SK-N-MC (cell line): ENCODE results near the gene FAR2.
A peak's percentile ranks its signal among the peaks of the same experiment; 100 is the strongest.
"Not testable (repeated sequence)": the region's sequence is repeated elsewhere in the genome, so short reads cannot be mapped to it uniquely, and the experiment has no call there.

Source experiments
- DNase-seq: peaks from one replicate; pipeline ENCODE4 v3.0.0-alpha.2; 2011; ENCODE audit warnings: low read depth, low spot score
- H3K27ac ChIP-seq: fragments of 200-600 bp; sonication (generic); 2 replicates; pipeline ENCODE4 v1.5.1; 2016; ENCODE audit warnings: mixed run types
- H3K36me3 ChIP-seq: fragments of 200-600 bp; sonication (generic); 2 replicates; pipeline ENCODE4 v1.6.1; 2017; ENCODE audit warnings: antibody characterized with exemption, low read length, mixed read lengths; ENCODE audit not compliant: insufficient read depth
- H3K4me3 ChIP-seq: fragments of 200-600 bp; sonication (generic); 2 replicates; pipeline ENCODE4 v1.5.1; 2016
- H3K9ac ChIP-seq: fragments of 200-600 bp; sonication (generic); 2 replicates; pipeline ENCODE4 v1.8.0; 2017; ENCODE audit warnings: mixed run types, mixed read lengths; ENCODE audit not compliant: insufficient read length
- H3K9me3 ChIP-seq: fragments of 200-600 bp; sonication (generic); 2 replicates; pipeline ENCODE4 v1.6.1; 2017; ENCODE audit warnings: low read depth, mild to moderate bottlenecking, antibody characterized with exemption, low read length, moderate library complexity, mixed read lengths
- EZH2 ChIP-seq: fragments of 200-600 bp; sonication (generic); IDR thresholded peaks from one replicate; pipeline ENCODE4 v1.6.1; 2017; ENCODE audit warnings: antibody characterized with exemption
- FOXP2 ChIP-seq: optimal IDR thresholded peaks from 2 replicates; pipeline ENCODE3; 2011; ENCODE audit warnings: mild to moderate bottlenecking, moderate library complexity; ENCODE audit not compliant: insufficient read depth; ENCODE audit errors: extremely low read length, control extremely low read depth
- POLR2AphosphoS5 ChIP-seq: IDR thresholded peaks from 2 replicates; pipeline ENCODE4 v1.6.1; 2012; ENCODE audit warnings: mild to moderate bottlenecking, low read depth, low read length, borderline replicate concordance

FAR2 gene

DNA sequence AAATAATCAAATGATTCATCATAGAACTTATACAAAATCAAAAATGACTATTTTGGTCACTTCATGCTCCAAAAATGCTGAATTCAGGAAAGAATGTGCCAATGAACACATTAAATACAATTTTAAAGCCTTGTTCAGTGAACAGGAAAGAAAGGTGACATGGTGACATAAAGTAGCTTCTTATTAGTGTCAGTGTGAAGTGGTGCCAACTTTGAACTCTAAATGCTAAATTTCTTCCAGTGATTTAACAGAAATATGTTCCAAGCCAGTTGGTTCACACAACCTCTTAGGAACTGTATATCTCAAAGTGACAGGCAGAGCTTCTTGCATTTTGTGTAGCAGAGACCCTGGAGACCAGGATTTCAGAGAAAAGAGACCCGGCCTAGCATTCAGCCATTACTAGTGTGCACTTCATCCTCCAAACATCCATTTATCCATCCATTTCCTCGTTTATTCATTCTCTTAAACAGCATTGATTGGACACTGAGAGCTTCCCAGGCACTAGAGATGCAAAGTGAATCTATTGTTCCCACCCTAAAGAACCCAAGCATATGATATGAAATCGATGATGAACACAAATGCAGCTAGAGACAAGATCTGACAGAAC is 95.2 kb downstream of the FAR2 start:
- Histone ChIP-seq H3K9me3 (no peaks in the 10 kb centered on the region), H3K4me3 (no peak overlapping the region), H3K36me3 (no peaks in the 10 kb centered on the region), H3K9ac (no peak overlapping the region), H3K27ac (no peak overlapping the region)
- no peak for DNase-seq
- TF ChIP-seq POLR2AphosphoS5 (no peak), FOXP2 (no peak), EZH2 (no peak)

DNA sequence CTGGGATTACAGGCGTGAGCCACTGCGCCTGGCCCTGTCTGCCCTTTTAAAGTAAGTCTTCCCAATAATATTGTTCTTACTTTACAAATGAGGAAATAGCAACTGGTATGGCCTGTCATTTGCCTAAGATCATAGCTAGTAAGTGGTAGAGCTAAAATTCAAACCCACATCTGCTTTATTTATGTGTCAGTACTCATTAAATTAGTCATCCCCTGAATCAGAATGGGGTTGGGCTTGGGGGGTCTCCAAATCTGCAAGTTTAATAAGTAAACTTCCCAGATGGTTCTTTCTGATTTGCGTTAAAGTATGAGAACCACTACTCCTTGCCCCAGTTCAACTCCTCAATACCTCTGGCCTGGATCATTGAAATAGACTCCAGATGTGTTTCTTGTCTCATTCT is 96.2 kb downstream of the FAR2 start:
- Histone ChIP-seq H3K4me3 (no peak overlapping the region), H3K9ac (no peak overlapping the region), H3K9me3 (no peaks in the 10 kb centered on the region), H3K36me3 (no peaks in the 10 kb centered on the region), H3K27ac (no peak overlapping the region)
- TF ChIP-seq FOXP2 (no peak), POLR2AphosphoS5 (no peak), EZH2 (no peak)
- DNase-seq: no peak

DNA sequence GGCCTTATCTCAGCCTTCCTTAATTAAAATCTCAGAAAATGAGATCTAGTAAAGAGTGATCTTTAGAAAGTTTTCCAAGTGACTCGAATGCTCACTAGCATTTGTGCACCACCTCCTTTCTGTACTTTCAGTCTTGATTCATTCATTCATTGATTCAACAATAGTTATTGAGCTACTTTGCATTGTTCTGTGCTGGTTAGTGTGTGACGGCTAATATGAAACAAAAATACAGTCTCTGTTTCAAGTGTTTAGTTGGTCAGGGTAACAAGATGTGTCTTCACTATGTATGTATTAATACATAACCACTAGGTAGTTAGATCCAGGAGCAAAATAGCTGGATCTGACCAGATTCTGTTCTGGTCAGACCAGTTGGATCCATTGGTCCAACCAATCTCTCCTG is 100.9 kb downstream of the FAR2 start:
- TF ChIP-seq FOXP2 (no peak), POLR2AphosphoS5 (no peak), EZH2 (no peak)

DNA sequence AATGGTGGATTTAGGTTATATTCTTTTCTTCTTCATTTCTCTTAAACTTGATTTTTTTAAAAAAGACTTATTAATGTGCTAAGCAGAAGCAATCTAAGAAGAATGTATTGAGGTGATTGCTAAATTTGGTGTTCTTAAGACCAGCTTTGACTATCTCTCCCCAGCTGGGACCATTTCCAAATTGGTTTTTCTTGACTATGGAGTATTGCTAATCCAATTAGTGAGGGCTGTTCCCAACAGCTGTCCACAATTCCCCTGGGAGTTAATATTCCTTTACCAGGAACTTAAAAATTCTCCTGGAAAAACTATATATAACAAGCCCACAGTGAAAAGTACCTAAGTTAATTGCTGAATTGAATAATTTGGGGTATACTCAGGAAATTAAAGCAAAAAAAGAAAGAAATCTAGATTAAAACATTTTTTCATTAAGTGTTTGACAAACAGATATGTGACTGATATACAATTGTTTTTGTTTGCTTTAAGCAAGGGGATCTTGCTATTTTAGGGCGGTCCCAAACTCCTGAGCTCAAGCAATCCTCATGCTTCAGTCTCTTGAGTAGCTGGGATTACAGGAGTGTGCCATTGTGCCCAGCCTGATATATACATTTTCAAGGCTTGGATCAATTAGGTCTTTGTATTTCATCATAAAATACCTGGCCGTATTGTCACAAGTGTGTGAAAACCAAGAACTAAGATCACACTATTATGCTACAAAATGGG is 105.0 kb downstream of the FAR2 start:
- DNase-seq: no peak
- TF ChIP-seq POLR2AphosphoS5 (no peak), FOXP2 (no peak), EZH2 (no peak)
- H3K9ac ChIP-seq: no peak overlapping the region

More for the DNA sequence above, 100.9 kb downstream of the FAR2 start:
- Histone ChIP-seq H3K9ac (no peak overlapping the region), H3K9me3 (no peaks in the 10 kb centered on the region), H3K36me3 (no peaks in the 10 kb centered on the region), H3K4me3 (no peak overlapping the region), H3K27ac (no peak overlapping the region)
- no peak for DNase-seq

DNA sequence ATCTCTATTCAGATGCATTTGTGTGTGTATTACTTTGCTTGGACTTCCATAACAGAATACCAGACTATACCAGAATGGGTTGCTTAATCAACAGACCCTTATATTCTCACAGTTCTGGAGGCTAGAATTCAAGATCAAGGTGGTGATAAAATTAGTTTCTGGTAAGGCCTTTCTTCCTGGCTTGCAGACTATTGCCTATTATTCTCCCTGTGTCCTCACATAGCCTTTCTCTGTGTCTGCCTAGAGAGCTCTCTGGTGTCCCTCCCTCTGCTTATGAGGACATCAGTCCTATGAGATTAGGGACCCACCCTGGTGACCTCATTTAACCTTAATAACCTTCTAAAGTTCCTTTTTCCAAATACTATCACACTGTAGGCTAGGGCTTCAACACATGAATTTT is 106.0 kb downstream of the FAR2 start:
- Histone ChIP-seq H3K27ac (no peak overlapping the region), H3K36me3 (no peaks in the 10 kb centered on the region), H3K9me3 (no peaks in the 10 kb centered on the region), H3K4me3 (no peak overlapping the region), H3K9ac (no peak overlapping the region)
- no peak for DNase-seq
- no peak for TF ChIP-seq POLR2AphosphoS5

More for the DNA sequence above, 105.0 kb downstream of the FAR2 start:
- 0 out of 2 replicates have a peak overlapping the region, but pooled peaks have one; percentile 37 for H3K27ac ChIP-seq
- H3K36me3 ChIP-seq: no peaks in the 10 kb centered on the region
- H3K9me3 ChIP-seq: no peaks in the 10 kb centered on the region
- H3K4me3 ChIP-seq: peak overlapping the region; percentile 23; the same call in 1 of the 2 replicates

DNA sequence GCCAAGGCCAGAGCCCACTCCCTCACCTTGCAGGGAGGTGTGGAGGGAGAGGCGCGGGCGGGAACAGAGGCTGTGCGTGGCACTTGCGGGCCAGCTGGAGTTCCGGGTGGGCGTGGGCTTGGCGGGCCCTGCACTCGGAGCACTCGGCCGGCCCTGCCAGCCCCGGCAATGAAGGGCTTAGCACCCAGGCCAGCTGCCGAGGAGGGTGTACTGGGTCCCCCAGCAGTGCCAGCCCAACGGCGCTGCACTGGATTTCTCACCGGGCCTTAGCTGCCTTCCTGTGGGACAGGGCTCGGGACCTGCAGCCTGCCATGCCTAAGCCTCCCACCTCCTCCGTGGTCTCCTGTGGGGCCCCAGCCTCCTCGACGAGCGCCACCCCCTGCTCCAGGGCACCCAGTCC is 107.5 kb downstream of the FAR2 start:
- Histone ChIP-seq H3K27ac (no peak overlapping the region), H3K9ac (no peak overlapping the region), H3K9me3 (no peaks in the 10 kb centered on the region), H3K4me3 (no peak overlapping the region), H3K36me3 (no peaks in the 10 kb centered on the region)
- DNase-seq: no peak
- TF ChIP-seq POLR2AphosphoS5 (no peak), FOXP2 (no peak), EZH2 (no peak)

DNA sequence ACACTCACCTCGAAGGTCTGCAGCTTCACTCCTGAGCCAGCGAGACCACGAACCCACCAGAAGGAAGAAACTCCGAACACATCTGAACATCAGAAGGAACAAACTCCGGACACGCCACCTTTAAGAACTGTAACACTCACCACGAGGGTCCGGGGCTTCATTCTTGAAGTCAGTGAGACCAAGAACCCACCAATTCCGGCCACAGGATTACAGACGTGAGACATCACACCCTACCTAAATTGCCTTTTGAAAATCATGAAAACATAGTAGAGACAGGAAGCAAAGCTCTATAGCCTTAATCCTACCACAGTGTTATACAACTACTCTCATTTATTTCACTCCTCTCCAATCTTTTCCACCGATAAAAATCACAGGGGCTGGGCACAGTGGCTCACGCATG is 108.6 kb downstream of the FAR2 start:
- not testable (repeated sequence) for H3K9me3 ChIP-seq, H3K27ac ChIP-seq, H3K36me3 ChIP-seq, H3K4me3 ChIP-seq, DNase-seq, H3K9ac ChIP-seq

DNA sequence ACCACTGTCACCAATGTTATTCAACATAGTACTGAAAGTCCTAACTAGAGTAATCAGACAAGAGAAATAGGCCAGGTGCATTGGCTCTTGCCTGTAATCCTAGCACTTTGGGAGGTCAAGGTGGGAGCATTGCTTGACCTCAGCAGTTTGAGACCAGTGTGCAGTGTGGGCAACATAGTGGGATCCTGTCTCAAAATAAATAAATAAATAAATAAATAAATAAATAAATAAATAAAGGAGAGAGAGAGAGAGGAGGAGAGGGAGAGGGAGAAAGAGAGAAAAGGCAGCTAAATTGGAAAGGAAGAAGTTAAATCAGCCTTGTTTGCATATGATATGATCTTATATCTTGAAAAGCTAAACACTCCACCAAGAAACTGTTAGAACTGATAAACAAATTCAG is 115.3 kb downstream of the FAR2 start:
- Histone ChIP-seq H3K9me3 (no peaks in the 10 kb centered on the region), H3K9ac (no peak overlapping the region), H3K4me3 (no peak overlapping the region), H3K27ac (no peak overlapping the region), H3K36me3 (no peaks in the 10 kb centered on the region)
- no peak for TF ChIP-seq FOXP2
- TF ChIP-seq POLR2AphosphoS5: no peak
- no peak for TF ChIP-seq EZH2
- no peak for DNase-seq
